ENCODE results near the gene KIF12.

The KIF12 gene

DNA sequence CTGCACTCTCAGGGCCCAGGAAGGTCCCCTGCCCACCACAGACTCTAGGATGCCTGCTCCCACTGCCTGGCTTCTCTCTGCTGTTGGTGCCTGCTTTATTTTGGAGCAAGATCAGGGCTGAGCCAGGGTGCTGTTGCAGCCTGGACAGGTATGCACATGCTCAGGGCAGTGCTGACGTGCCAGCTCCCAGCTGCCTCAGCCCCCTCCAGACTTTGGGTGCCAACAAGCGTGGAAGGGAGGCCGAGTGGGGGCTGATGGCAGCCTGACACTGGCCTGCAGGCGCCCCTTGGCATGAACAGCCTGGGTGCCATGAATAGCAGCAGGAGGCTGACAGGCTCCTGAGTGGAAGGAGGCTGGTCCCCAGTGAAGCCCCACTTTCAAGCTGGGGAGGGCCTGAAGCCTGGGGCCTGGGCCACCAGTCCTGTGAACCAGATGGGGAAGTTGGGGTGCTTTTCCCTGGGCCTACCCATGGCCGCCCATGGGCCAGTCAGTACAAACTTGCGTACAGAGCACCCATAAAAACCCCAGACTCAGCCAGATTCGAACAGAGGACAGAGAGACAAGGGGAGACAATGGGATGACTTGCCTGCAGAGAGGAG, 27.8 kb downstream of the KIF12 start:
- Histone ChIP-seq H3K9me3 (ENCODE audit: control insufficient read depth, low read length) (no peaks in the 10 kb centered on the region), H3K4me3 (ENCODE audit: low read length) (no peak overlapping the region)
- no peak for DNase-seq (ENCODE audit: low read depth)

DNA sequence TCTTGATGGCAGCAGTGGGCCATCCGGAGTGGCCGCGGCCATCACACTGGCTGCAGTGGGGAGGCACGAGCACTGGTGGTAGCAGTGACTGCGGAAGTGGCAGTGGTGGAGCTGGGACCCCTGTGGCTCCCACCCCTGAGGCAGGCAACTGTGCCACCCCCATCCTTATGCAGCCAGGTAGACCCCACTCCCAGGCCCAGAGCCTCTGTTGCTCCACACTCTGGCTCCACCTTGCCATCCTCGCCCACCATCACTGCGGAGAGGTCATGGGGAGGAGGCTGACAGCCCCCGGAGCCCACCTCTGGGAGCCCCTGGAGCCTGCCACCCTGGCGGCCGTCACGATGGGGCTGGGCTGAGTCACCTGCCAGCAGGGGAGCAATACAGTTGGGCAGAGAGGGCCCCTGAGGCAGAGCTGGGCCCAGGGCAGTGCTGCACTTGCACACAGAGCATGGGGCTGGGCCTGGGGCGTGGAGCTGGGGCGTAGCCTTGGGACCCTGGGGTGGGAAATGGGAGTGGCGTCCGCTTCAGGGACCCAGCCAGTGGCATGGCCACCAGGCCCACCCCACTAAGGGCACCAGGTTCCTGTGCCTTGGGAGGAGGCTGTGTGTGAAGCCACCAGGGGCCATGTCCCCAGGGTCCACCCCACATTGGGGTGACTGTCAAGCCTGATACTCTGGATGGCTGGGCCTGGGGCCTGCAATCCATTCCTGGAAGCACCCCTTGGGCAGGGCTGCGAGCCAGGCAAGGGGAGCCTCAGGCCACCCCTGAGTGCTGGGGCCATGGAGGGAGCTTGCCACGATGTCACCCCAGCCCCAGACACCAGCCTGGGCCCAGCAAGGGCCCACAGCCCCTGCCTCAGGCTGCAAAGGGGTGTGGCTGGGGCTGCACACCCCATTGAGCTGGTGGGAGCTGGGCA, 28.6 kb downstream of the KIF12 start:
- Histone ChIP-seq H3K27me3 (replicated peaks; ENCODE audit: control insufficient read depth, insufficient read depth, low read length) (peaks cover 35% of the 10 kb centered on the region), H3K9ac (ENCODE audit: low read length) (no peak overlapping the region), H3K9me3 (ENCODE audit: control insufficient read depth, low read length) (no peaks in the 10 kb centered on the region), H3K36me3 (ENCODE audit: control insufficient read depth, insufficient read depth, low read length, severe bottlenecking) (no peaks in the 10 kb centered on the region), H3K4me1 (ENCODE audit: control insufficient read depth, insufficient read depth, low read length) (peaks cover 12% of the 10 kb centered on the region), H3K4me3 (ENCODE audit: low read length) (no peak overlapping the region)
- DNase-seq (ENCODE audit: low read depth), result no peak

More for the DNA sequence above, 27.8 kb downstream of the KIF12 start:
- Histone ChIP-seq H3K36me3 (ENCODE audit: control insufficient read depth, insufficient read depth, low read length, severe bottlenecking) (no peaks in the 10 kb centered on the region), H3K9ac (ENCODE audit: low read length) (no peak overlapping the region), H3K27me3 (replicated peaks; ENCODE audit: control insufficient read depth, insufficient read depth, low read length) (peaks cover 36% of the 10 kb centered on the region), H3K4me1 (ENCODE audit: control insufficient read depth, insufficient read depth, low read length) (peaks cover 12% of the 10 kb centered on the region)

DNA sequence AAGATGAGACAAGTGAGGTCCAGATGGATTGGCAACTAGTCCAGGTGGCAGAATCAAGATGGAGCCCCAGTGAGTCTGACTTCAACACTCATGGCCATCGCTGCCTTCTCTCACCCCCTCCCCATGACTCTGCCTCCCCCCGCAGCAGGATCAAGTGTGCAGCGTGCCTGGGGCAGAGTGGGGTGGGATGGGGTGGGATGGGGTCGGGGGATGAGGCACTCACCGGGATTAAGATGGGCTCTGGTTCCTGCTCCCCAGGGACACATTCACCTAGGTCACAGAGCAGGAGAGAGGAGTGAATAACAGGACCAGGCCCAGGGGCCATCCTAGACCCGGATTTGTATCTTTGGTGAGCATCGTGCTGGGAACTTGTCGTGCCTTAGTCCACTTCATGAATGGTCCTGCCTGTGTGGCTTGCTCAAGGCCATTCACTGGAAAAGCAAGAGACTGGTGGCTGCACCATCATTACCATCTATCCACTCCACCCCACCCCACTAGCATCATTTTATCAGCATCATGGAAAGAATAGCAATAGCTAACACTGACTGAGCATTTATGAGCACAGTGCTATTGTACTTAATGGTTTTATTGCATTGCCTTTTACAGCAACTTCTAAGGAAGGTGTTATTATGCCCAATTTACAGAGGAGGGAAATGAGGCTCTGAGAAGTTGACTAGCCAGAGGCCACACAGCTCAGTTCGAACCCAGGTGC, 29.5 kb downstream of the KIF12 start:
- Histone ChIP-seq H3K9ac (ENCODE audit: low read length) (no peak overlapping the region), H3K27me3 (replicated peaks; ENCODE audit: control insufficient read depth, insufficient read depth, low read length) (peaks cover 31% of the 10 kb centered on the region), H3K4me3 (ENCODE audit: low read length) (no peak overlapping the region), H3K36me3 (ENCODE audit: control insufficient read depth, insufficient read depth, low read length, severe bottlenecking) (no peaks in the 10 kb centered on the region), H3K9me3 (ENCODE audit: control insufficient read depth, low read length) (no peaks in the 10 kb centered on the region), H3K4me1 (ENCODE audit: control insufficient read depth, insufficient read depth, low read length) (peaks cover 12% of the 10 kb centered on the region)
- no peak for DNase-seq (ENCODE audit: low read depth)

DNA sequence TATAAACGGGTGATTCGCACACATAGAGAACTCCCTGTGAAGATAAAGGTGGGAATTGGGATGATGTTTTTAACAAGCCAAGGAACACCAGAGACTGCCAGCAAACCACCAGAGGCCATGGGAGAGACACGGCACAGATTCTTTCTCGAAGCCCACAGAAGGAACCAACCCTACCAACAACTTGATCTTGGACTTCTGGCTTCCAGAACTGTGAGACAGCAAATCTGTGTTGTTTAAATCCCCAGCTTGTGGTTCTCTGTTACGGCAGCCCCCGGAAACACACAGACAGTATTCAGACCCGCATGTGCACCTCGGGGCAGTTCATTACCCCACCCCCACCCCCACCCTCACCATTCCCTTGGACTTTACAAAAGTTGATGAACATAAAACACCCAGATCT, 33.8 kb downstream of the KIF12 start:
- no peak overlapping the region for H3K4me3 ChIP-seq (ENCODE audit: low read length)
- DNase-seq (ENCODE audit: low read depth), result no peak
- no peak overlapping the region for H3K9ac ChIP-seq (ENCODE audit: low read length)
- peaks cover 15% of the 10 kb centered on the region for H3K9me3 ChIP-seq (ENCODE audit: control insufficient read depth, low read length)
- H3K36me3 ChIP-seq (ENCODE audit: control insufficient read depth, insufficient read depth, low read length, severe bottlenecking), result no peaks in the 10 kb centered on the region
- peaks cover under 1% of the 10 kb centered on the region for H3K4me1 ChIP-seq (ENCODE audit: control insufficient read depth, insufficient read depth, low read length)
- H3K27me3 ChIP-seq (replicated peaks; ENCODE audit: control insufficient read depth, insufficient read depth, low read length), result peaks cover 61% of the 10 kb centered on the region

DNA sequence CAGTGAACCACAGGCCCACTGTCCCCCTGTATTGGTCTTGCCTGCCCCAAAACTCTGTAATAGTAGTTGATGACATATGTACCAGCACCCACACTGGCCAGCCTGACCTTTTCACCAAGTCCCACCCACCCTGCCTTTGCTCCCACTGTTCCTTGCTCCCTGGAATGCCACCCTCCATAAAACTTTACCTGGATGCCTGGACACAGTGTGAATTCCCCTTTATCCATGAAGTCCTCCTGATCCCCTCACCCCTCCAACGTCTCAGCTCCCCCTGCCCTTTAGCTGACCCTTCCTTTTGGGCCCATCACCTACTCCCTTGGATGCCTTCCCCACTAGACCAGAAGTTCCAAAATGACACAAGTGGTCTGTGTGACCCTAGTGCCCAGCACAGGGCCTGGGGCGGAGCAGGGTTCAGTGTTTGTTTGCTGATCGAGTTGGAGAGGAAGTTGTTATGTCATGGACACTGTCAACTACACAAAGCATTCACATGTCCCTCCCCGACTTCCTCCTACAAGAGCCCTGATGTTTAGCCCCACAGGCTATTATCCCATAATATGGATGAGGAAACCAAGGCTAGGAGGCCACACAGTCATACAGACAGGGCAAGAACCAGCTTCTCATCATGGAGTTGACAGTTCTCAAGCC, 37.1 kb downstream of the KIF12 start:
- Histone ChIP-seq H3K36me3 (ENCODE audit: control insufficient read depth, insufficient read depth, low read length, severe bottlenecking) (no peaks in the 10 kb centered on the region), H3K9me3 (ENCODE audit: control insufficient read depth, low read length) (peaks cover 15% of the 10 kb centered on the region), H3K4me1 (ENCODE audit: control insufficient read depth, insufficient read depth, low read length) (peaks cover 15% of the 10 kb centered on the region), H3K9ac (ENCODE audit: low read length) (no peak overlapping the region), H3K27me3 (replicated peaks; ENCODE audit: control insufficient read depth, insufficient read depth, low read length) (peaks cover 48% of the 10 kb centered on the region), H3K4me3 (ENCODE audit: low read length) (no peak overlapping the region)
- no peak for DNase-seq (ENCODE audit: low read depth)

DNA sequence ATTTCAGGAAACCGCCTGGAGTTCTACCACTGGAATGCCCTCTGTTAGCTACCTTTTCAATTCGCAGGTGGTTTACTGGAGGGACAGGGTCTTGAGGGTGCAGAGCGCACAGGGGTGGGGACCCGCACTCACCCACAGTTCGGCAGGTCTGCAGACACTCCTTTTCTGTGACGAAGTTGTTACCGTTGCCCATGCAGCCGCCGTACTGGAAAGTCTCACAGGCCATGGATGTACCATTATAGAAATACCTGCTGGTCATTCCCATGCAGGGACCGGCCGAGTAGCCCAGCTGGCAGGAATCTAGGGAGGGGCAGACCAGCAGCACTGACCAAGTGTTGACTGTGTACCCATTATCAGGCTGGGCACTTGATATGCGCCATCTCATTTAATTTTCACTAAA, 37.8 kb downstream of the KIF12 start:
- Histone ChIP-seq H3K4me3 (ENCODE audit: low read length) (no peak overlapping the region), H3K4me1 (ENCODE audit: control insufficient read depth, insufficient read depth, low read length) (peaks cover 15% of the 10 kb centered on the region), H3K9me3 (ENCODE audit: control insufficient read depth, low read length) (peaks cover 15% of the 10 kb centered on the region), H3K27me3 (replicated peaks; ENCODE audit: control insufficient read depth, insufficient read depth, low read length) (peaks cover 43% of the 10 kb centered on the region), H3K9ac (ENCODE audit: low read length) (no peak overlapping the region), H3K36me3 (ENCODE audit: control insufficient read depth, insufficient read depth, low read length, severe bottlenecking) (no peaks in the 10 kb centered on the region)
- no peak for DNase-seq (ENCODE audit: low read depth)

DNA sequence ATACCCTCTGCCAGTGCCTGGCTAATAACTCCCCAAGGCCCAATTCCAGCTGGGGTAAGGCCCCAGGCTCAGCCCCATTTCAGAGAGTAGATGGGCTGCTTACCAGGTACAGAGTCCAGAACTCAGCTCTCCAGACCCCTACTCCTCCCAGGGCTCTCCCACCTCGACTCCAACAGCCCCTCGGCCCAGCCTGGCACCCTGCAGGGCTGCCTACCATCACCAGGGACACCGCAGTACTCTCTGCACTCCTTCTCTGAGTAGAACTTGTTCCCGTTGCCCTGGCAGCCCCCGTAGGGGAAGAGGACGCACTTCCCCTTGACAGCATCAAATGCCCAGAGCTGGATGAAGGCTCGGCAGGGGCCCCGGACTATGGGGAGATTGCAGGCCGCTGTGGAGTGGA, 38.4 kb downstream of the KIF12 start:
- DNase-seq (ENCODE audit: low read depth), result no peak
- Histone ChIP-seq H3K4me3 (ENCODE audit: low read length) (no peak overlapping the region), H3K27me3 (replicated peaks; ENCODE audit: control insufficient read depth, insufficient read depth, low read length) (peaks cover 38% of the 10 kb centered on the region), H3K9me3 (ENCODE audit: control insufficient read depth, low read length) (peaks cover 15% of the 10 kb centered on the region), H3K4me1 (ENCODE audit: control insufficient read depth, insufficient read depth, low read length) (peaks cover 15% of the 10 kb centered on the region), H3K36me3 (ENCODE audit: control insufficient read depth, insufficient read depth, low read length, severe bottlenecking) (no peaks in the 10 kb centered on the region), H3K9ac (ENCODE audit: low read length) (no peak overlapping the region)

DNA sequence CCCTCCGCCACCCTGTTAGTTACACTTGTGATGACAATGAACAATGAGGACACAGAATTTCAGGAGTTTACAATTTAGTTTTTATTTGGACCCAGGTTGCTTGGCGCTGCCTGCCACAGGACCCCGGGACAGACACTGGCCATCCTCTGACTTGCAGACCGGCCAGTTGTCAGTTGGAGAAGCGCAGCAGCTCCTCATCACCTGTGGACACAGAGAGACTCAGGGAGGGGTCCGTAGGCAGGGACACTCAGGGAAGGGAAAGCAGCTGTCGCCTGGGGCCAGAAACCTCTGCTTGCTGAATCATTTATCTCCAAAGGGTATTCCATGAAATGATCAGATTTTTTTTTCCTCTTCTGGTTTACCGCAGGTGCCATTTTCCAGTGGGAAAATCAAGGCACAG, 39.0 kb downstream of the KIF12 start:
- Histone ChIP-seq H3K9ac (ENCODE audit: low read length) (no peak overlapping the region), H3K4me1 (ENCODE audit: control insufficient read depth, insufficient read depth, low read length) (peaks cover 15% of the 10 kb centered on the region), H3K27me3 (replicated peaks; ENCODE audit: control insufficient read depth, insufficient read depth, low read length) (peaks cover 34% of the 10 kb centered on the region), H3K36me3 (ENCODE audit: control insufficient read depth, insufficient read depth, low read length, severe bottlenecking) (no peaks in the 10 kb centered on the region), H3K4me3 (ENCODE audit: low read length) (no peak overlapping the region), H3K9me3 (ENCODE audit: control insufficient read depth, low read length) (peaks cover 15% of the 10 kb centered on the region)
- DNase-seq (ENCODE audit: low read depth), result no peak

DNA sequence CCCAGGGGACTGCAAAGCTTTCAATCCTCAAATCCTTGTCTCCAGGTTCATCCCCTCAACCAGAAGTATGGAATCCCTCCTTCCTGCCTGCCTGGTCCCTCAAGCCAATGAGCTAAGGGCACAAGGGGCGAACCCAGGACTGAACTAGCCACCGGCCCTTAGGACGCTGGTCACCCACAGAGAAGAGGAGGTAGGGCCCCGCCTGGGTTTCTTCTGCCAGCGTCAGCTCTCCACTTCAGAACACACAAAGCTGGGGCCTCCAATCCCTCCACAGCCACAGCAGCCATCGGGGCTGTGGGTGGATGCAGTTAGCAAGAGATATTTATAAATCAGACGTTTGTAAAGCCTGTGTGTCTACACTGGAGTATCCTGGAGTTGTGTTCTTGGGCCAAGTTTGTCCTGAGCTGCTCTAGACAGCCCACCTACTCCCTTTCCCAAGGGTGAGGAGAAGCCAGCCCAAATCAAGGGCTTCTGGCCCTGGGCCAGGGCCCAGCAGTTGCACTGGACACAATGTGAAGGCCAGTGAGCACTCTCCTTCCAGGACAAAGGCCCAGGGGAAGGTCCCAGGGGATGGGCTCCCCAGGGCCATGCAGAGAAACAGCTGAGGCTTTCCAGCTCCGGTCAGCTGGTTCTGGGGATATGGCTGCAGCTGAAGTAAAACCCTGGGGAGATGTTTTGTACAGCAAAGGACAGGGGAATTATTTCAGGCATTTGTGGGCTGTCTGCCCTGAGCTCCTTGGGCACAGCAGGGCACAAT, 39.9 kb downstream of the KIF12 start:
- Histone ChIP-seq H3K9me3 (ENCODE audit: control insufficient read depth, low read length) (peaks cover 13% of the 10 kb centered on the region), H3K9ac (ENCODE audit: low read length) (no peak overlapping the region), H3K4me1 (ENCODE audit: control insufficient read depth, insufficient read depth, low read length) (peaks cover 15% of the 10 kb centered on the region), H3K27me3 (replicated peaks; ENCODE audit: control insufficient read depth, insufficient read depth, low read length) (peaks cover 34% of the 10 kb centered on the region), H3K4me3 (ENCODE audit: low read length) (no peak overlapping the region), H3K36me3 (ENCODE audit: control insufficient read depth, insufficient read depth, low read length, severe bottlenecking) (no peaks in the 10 kb centered on the region)
- no peak for DNase-seq (ENCODE audit: low read depth)

DNA sequence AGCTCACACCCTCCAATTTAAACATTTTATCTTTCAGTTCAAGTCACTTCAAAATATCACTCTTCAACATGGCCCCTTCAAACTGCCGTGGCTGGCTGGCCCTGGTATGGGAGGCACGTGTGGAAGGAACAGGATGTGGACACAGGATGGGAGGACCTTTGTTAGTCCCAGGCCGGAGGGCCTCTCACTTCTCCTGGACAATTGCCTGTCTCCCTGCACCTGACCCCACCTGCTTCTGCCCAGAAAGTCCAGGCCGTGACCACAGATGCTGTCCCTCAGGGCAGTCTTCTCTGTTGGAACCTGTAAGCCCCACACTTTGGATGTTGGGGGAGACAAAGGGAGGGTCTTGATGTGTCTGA, 40.4 kb downstream of the KIF12 start:
- Histone ChIP-seq H3K27me3 (replicated peaks; ENCODE audit: control insufficient read depth, insufficient read depth, low read length) (peaks cover 30% of the 10 kb centered on the region), H3K4me1 (ENCODE audit: control insufficient read depth, insufficient read depth, low read length) (peaks cover 15% of the 10 kb centered on the region), H3K9me3 (ENCODE audit: control insufficient read depth, low read length) (peaks cover 8% of the 10 kb centered on the region), H3K36me3 (ENCODE audit: control insufficient read depth, insufficient read depth, low read length, severe bottlenecking) (no peaks in the 10 kb centered on the region), H3K4me3 (ENCODE audit: low read length) (no peak overlapping the region), H3K9ac (ENCODE audit: low read length) (no peak overlapping the region)
- DNase-seq (ENCODE audit: low read depth), result no peak
